ENCODE results near the gene IGSF3.
"Not testable (repeated sequence)": the region's sequence is repeated elsewhere in the genome, so short reads cannot be mapped to it uniquely, and the experiment has no call there.

DNA sequence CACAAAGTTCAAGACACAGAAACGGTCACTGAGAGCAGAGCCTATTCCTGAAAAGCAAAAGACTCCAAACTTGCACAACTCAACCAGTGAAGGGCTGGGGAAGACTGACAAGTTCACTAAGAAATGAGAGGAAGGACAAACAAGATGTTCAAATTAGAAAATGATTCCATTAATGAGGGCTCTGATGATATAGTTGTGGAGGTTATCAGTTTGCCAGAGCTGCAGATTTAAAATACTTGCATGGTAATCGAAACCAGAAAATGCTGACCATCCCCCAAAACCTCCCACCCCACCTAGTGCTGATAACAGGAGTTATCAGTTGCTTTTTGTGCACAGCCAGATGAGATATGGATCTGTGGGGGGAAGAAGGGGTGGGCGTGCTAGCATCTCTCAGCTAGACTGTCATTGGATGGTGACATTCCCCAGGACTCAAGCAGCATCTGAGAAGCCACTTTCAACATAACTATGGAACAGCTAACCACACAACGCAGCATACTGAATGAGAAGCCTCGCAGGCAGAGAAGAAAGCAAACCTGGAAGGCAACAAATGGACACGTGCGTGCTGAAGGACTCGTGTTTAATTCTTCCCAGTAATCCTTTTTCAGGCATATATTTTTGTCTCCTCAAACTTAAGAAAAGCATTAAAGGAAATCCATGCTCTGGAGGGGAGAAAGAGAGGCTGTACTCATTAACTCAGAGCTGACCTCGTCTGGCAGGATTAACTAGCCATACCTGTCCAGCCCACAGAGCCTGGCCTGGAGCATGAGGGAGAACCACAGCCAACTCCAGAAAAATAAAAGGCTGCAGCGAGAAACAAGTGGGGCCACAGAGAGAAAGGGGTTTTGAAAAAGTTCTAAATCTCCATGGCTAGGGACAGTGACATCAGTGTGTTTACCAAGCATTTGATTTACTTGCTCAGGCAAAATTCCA lies 35.3 kb downstream of the IGSF3 start:
- TF ChIP-seq, protein P1, sequence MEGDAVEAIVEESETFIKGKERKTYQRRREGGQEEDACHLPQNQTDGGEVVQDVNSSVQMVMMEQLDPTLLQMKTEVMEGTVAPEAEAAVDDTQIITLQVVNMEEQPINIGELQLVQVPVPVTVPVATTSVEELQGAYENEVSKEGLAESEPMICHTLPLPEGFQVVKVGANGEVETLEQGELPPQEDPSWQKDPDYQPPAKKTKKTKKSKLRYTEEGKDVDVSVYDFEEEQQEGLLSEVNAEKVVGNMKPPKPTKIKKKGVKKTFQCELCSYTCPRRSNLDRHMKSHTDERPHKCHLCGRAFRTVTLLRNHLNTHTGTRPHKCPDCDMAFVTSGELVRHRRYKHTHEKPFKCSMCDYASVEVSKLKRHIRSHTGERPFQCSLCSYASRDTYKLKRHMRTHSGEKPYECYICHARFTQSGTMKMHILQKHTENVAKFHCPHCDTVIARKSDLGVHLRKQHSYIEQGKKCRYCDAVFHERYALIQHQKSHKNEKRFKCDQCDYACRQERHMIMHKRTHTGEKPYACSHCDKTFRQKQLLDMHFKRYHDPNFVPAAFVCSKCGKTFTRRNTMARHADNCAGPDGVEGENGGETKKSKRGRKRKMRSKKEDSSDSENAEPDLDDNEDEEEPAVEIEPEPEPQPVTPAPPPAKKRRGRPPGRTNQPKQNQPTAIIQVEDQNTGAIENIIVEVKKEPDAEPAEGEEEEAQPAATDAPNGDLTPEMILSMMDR (conservative IDR thresholded peaks at IDR 0.05): not testable (repeated sequence)
- TF ChIP-seq ZFX (IDR thresholded peaks at IDR 0.05): not testable (repeated sequence)

Measured in C4-2B (cell line).